WTC11 (cell line): ENCODE data around the gene ATP2B2. TPM values are rescaled to one million over a fixed set of nuclear protein-coding genes. Genes with fewer than 3 reads are reported as not detected.

Experiments
- ATAC-seq: fragments of 200-7000 bp; cut with Tn5 transposase; 2 replicates; pipeline ENCODE4 v1.10.0; 2021; ENCODE audit warnings: mild to moderate bottlenecking, moderate library complexity
- CTCF ChIA-PET: fragments of 300-600 bp; sonication (Branson Sonifier 250); formaldehyde crosslinking; loops from one replicate; lab custom pipeline; 2021; ENCODE audit warnings: antibody characterized with exemption; lab: Charles Lee
- POLR2A ChIA-PET: fragments of 350-600 bp; sonication (Branson Sonifier 250); formaldehyde crosslinking; loops from one replicate; lab custom pipeline; 2021; ENCODE audit warnings: antibody characterized with exemption; lab: Charles Lee
- DNase-seq: peaks from one replicate; pipeline ENCODE4 v3.0.0; 2021; ENCODE audit warnings: low spot score
- H3K27ac Mint-ChIP-seq: 2 replicates; pipeline ENCODE4 v1.8.0; 2021; ENCODE audit warnings: mixed read lengths
- H3K27me3 Mint-ChIP-seq: 2 replicates; pipeline ENCODE4 v1.8.0; 2021; ENCODE audit warnings: low read depth, mild to moderate bottlenecking, moderate library complexity, mixed read lengths
- H3K36me3 Mint-ChIP-seq: 2 replicates; pipeline ENCODE4 v1.8.0; 2021; ENCODE audit warnings: mixed read lengths
- H3K4me1 Mint-ChIP-seq: 2 replicates; pipeline ENCODE4 v1.8.0; 2022; ENCODE audit warnings: mixed read lengths
- H3K4me3 Mint-ChIP-seq: 2 replicates; pipeline ENCODE4 v1.8.0; 2021; ENCODE audit warnings: mild to moderate bottlenecking, moderate library complexity, mixed read lengths
- H3K9me3 Mint-ChIP-seq: 2 replicates; pipeline ENCODE4 v1.8.0; 2021; ENCODE audit warnings: mixed read lengths
- AR ChIP-seq: fragments of 250-450 bp; sonication (Bioruptor Pico); IDR thresholded peaks from 2 replicates; pipeline ENCODE4 v1.9.0; 2021; ENCODE audit warnings: mild to moderate bottlenecking
- ERG ChIP-seq: fragments of 250-450 bp; sonication (Bioruptor Pico); IDR thresholded peaks from 2 replicates; pipeline ENCODE4 v1.8.0; 2021; ENCODE audit warnings: mild to moderate bottlenecking
- FOXK1 ChIP-seq: sonication (generic); formaldehyde crosslinking; IDR thresholded peaks from 2 replicates; pipeline ENCODE4 v1.8.0; 2022; ENCODE audit warnings: mild to moderate bottlenecking, moderate library complexity, missing genetic modification reagents
- GRHL2 ChIP-seq: fragments of 250-450 bp; sonication (Bioruptor Pico); IDR thresholded peaks from 2 replicates; pipeline ENCODE4 v1.8.0; 2022; ENCODE audit warnings: mild to moderate bottlenecking, moderate library complexity; ENCODE audit not compliant: insufficient replicate concordance, severe bottlenecking
- KAT7 ChIP-seq: sonication (generic); formaldehyde crosslinking; IDR thresholded peaks from 2 replicates; pipeline ENCODE4 v1.8.1; 2023; ENCODE audit warnings: missing genetic modification reagents, mild to moderate bottlenecking, borderline replicate concordance
- NFYB ChIP-seq: sonication (generic); formaldehyde crosslinking; conservative IDR thresholded peaks from 2 replicates; pipeline ENCODE4 v1.8.0; 2022; ENCODE audit warnings: low read depth, missing genetic modification reagents
- NR2C2 ChIP-seq: sonication (generic); formaldehyde crosslinking; IDR thresholded peaks from 2 replicates; pipeline ENCODE4 v1.8.0; 2022; ENCODE audit warnings: mild to moderate bottlenecking, missing genetic modification reagents
- RORB ChIP-seq: fragments of 250-450 bp; sonication (Bioruptor Pico); IDR thresholded peaks from 2 replicates; pipeline ENCODE4 v1.9.0; 2021; ENCODE audit warnings: mild to moderate bottlenecking
- SP1 ChIP-seq: sonication (generic); formaldehyde crosslinking; conservative IDR thresholded peaks from 2 replicates; pipeline ENCODE4 v1.8.1; 2022; ENCODE audit warnings: missing genetic modification reagents
- ZMAT4 ChIP-seq: fragments of 250-450 bp; sonication (Bioruptor Pico); IDR thresholded peaks from 2 replicates; pipeline ENCODE4 v1.9.0; 2021; ENCODE audit warnings: mild to moderate bottlenecking
- ZNF138 ChIP-seq: sonication (generic); formaldehyde crosslinking; conservative IDR thresholded peaks from 2 replicates; pipeline ENCODE4 v1.8.1; 2022; ENCODE audit warnings: mild to moderate bottlenecking, moderate library complexity, missing genetic modification reagents
- ZNF281 ChIP-seq: sonication (generic); formaldehyde crosslinking; IDR thresholded peaks from 2 replicates; pipeline ENCODE4 v1.8.0; 2023; ENCODE audit warnings: mild to moderate bottlenecking, missing genetic modification reagents
- ZNF317 ChIP-seq: sonication (generic); formaldehyde crosslinking; IDR thresholded peaks from 2 replicates; pipeline ENCODE4 v1.8.1; 2023; ENCODE audit warnings: low read depth, mild to moderate bottlenecking, moderate library complexity, missing genetic modification reagents, borderline replicate concordance
- ZNF396 ChIP-seq: fragments of 250-450 bp; sonication (Bioruptor Pico); IDR thresholded peaks from 2 replicates; pipeline ENCODE4 v1.8.0; 2021; ENCODE audit warnings: mild to moderate bottlenecking, moderate library complexity, borderline replicate concordance
- ZNF423 ChIP-seq: fragments of 250-450 bp; sonication (Bioruptor Pico); IDR thresholded peaks from 2 replicates; pipeline ENCODE4 v2.1.2; 2022; ENCODE audit warnings: mild to moderate bottlenecking, moderate library complexity
- ZNF671 ChIP-seq: fragments of 250-450 bp; sonication (Bioruptor Pico); IDR thresholded peaks from 2 replicates; pipeline ENCODE4 v1.8.0; 2021; ENCODE audit warnings: mild to moderate bottlenecking
- total RNA-seq: library from RNA; stranded (reverse); gene quantifications from 3 replicates; pipeline ENCODE4 v1.2.3, GENCODE V29; 2021
- TF ChIP-seq, protein P1 (sequence below): sonication (generic); formaldehyde crosslinking; IDR thresholded peaks from 2 replicates; pipeline ENCODE4 v1.8.0; 2022; ENCODE audit warnings: mild to moderate bottlenecking, missing genetic modification reagents

Gene ATP2B2
- total RNA-seq, 1 experiment from 2014 or later, result 0.48 TPM

- no peak for TF ChIP-seq ZMAT4 (CRISPR knock-in tag)
- TF ChIP-seq, protein P1, sequence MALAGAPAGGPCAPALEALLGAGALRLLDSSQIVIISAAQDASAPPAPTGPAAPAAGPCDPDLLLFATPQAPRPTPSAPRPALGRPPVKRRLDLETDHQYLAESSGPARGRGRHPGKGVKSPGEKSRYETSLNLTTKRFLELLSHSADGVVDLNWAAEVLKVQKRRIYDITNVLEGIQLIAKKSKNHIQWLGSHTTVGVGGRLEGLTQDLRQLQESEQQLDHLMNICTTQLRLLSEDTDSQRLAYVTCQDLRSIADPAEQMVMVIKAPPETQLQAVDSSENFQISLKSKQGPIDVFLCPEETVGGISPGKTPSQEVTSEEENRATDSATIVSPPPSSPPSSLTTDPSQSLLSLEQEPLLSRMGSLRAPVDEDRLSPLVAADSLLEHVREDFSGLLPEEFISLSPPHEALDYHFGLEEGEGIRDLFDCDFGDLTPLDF (CRISPR knock-in tag), result no peak
Measured at GRCh38 chr3:10354361-10355015, 150.9 kb downstream of the ATP2B2 start (continued).

- Mint-ChIP-seq H3K4me3 (no peak overlapping the region), H3K9me3 (no peaks in the 10 kb centered on the region), H3K36me3 (no peaks in the 10 kb centered on the region), H3K27ac (no peak overlapping the region), H3K27me3 (no peaks in the 10 kb centered on the region), H3K4me1 (peaks cover 9% of the 10 kb centered on the region)
- DNase-seq (no peak), ATAC-seq (no peak)
- ChIA-PET POLR2A (no interaction called here), CTCF (interaction anchor here (0.6 to 1.2 kb wide), 3 partner anchors 14 to 385 kb away, joined by 3 read pairs; no protein-coding TSS in a partner anchor)
- no peak for TF ChIP-seq RORB
- no peak for TF ChIP-seq ZNF396
- no peak for TF ChIP-seq KAT7 (CRISPR knock-in tag)
- no peak for TF ChIP-seq NFYB (CRISPR knock-in tag)
- no peak for TF ChIP-seq ZNF138 (CRISPR knock-in tag)
- no peak for TF ChIP-seq ZNF281
Measured at GRCh38 chr3:10353661-10354360, 151.6 kb downstream of the ATP2B2 start.

- Mint-ChIP-seq H3K36me3 (no peaks in the 10 kb centered on the region), H3K4me1 (peaks cover 9% of the 10 kb centered on the region), H3K27ac (no peak overlapping the region), H3K27me3 (no peaks in the 10 kb centered on the region), H3K9me3 (no peaks in the 10 kb centered on the region), H3K4me3 (no peak overlapping the region)
- TF ChIP-seq SP1 (CRISPR knock-in tag) (no peak), ZNF423 (no peak), FOXK1 (CRISPR knock-in tag) (no peak), ERG (CRISPR knock-in tag) (no peak), NR2C2 (no peak), GRHL2 (CRISPR knock-in tag) (no peak), AR (no peak), ZNF671 (CRISPR knock-in tag) (no peak), ZNF317 (CRISPR knock-in tag) (no peak)
- ChIA-PET CTCF (interaction anchor here (0.9 to 1.2 kb wide), 2 partner anchors 14 to 385 kb away, joined by 3 read pairs; no protein-coding TSS in a partner anchor), POLR2A (no interaction called here)
- ATAC-seq, result no peak
- no peak for DNase-seq
Measured at GRCh38 chr3:10353160-10353559, 152.2 kb downstream of the ATP2B2 start.
